ENCODE results near the gene LRRC10B.
A peak's percentile ranks its signal among the peaks of the same experiment; 100 is the strongest.

Gene LRRC10B

GRCh38 chr11:61531044-61531443, 22.5 kb downstream of the LRRC10B start:
- DNase-seq (ENCODE audit: low spot score) = no peak

GRCh38 chr11:61532134-61533038, 23.8 kb downstream of the LRRC10B start:
- DNase-seq (ENCODE audit: low spot score) = no peak

- DNase-seq (ENCODE audit: low spot score) = no peak
These were observed 24.5 kb downstream of the LRRC10B start for GRCh38 chr11:61533039-61533375.

- no peak for DNase-seq (ENCODE audit: low spot score)
These were observed 24.9 kb downstream of the LRRC10B start for GRCh38 chr11:61533401-61533800.

- no peak for DNase-seq (ENCODE audit: low spot score)
These were observed 25.7 kb downstream of the LRRC10B start for GRCh38 chr11:61534025-61534932.

- DNase-seq (ENCODE audit: low spot score) = no peak
These were observed 26.6 kb downstream of the LRRC10B start for GRCh38 chr11:61534933-61535839.

- DNase-seq (ENCODE audit: low spot score) = no peak
These were observed 27.6 kb downstream of the LRRC10B start for GRCh38 chr11:61535998-61536675.

- DNase-seq (ENCODE audit: low spot score) = no peak
These were observed 28.2 kb downstream of the LRRC10B start for GRCh38 chr11:61536676-61537270.

GRCh38 chr11:61537326-61537725, 28.8 kb downstream of the LRRC10B start:
- no peak for DNase-seq (ENCODE audit: low spot score)

GRCh38 chr11:61538636-61538961, 30.1 kb downstream of the LRRC10B start:
- no peak for DNase-seq (ENCODE audit: low spot score)

- no peak for DNase-seq (ENCODE audit: low spot score)
These were observed 30.5 kb downstream of the LRRC10B start for GRCh38 chr11:61539006-61539405.

GRCh38 chr11:61539831-61540357, 31.3 kb downstream of the LRRC10B start:
- DNase-seq (ENCODE audit: low spot score) = no peak

GRCh38 chr11:61540528-61540927, 32.0 kb downstream of the LRRC10B start:
- no peak for DNase-seq (ENCODE audit: low spot score)

- no peak for DNase-seq (ENCODE audit: low spot score)
These were observed 33.0 kb downstream of the LRRC10B start for GRCh38 chr11:61541598-61541997.

- peak; percentile 30 for DNase-seq (ENCODE audit: low spot score)
These were observed 33.5 kb downstream of the LRRC10B start for GRCh38 chr11:61542024-61542461.

GRCh38 chr11:61542705-61543104, 34.2 kb downstream of the LRRC10B start:
- no peak for DNase-seq (ENCODE audit: low spot score)

GRCh38 chr11:61543606-61544306, 35.2 kb downstream of the LRRC10B start:
- DNase-seq (ENCODE audit: low spot score) = no peak

GRCh38 chr11:61544466-61544865, 35.9 kb downstream of the LRRC10B start:
- no peak for DNase-seq (ENCODE audit: low spot score)

- DNase-seq (ENCODE audit: low spot score) = no peak
These were observed 36.8 kb downstream of the LRRC10B start for GRCh38 chr11:61545341-61545740.

- DNase-seq (ENCODE audit: low spot score) = no peak
These were observed 37.4 kb downstream of the LRRC10B start for GRCh38 chr11:61545921-61546320.

Measured in Ammon's horn (tissue), 1 donor.